Liver (tissue), 2 donors: ENCODE data around the gene XDH.

ENCODE experiments used
- RAD21 ChIP-seq, 2 donors: IDR thresholded peaks; 2 replicates each; pipeline ENCODE4 v1.6.1; 2016; ENCODE audit warnings: antibody characterized with exemption in 2 of 2, mild to moderate bottlenecking in 2 of 2
- REST ChIP-seq: IDR thresholded peaks from 2 replicates; pipeline ENCODE4 v1.6.1; 2016; ENCODE audit warnings: antibody characterized with exemption, mild to moderate bottlenecking
- donor health status: healthy.

- TF ChIP-seq RAD21 (IDR thresholded peaks at IDR 0.05) (no peak), REST (no peak)
These were observed 10.2 kb downstream of the XDH start for GRCh38 chr2:31404302-31404701.
